ENCODE results near the gene HK2.
"Not testable (repeated sequence)": the region's sequence is repeated elsewhere in the genome, so short reads cannot be mapped to it uniquely, and the experiment has no call there.

The HK2 gene

DNA sequence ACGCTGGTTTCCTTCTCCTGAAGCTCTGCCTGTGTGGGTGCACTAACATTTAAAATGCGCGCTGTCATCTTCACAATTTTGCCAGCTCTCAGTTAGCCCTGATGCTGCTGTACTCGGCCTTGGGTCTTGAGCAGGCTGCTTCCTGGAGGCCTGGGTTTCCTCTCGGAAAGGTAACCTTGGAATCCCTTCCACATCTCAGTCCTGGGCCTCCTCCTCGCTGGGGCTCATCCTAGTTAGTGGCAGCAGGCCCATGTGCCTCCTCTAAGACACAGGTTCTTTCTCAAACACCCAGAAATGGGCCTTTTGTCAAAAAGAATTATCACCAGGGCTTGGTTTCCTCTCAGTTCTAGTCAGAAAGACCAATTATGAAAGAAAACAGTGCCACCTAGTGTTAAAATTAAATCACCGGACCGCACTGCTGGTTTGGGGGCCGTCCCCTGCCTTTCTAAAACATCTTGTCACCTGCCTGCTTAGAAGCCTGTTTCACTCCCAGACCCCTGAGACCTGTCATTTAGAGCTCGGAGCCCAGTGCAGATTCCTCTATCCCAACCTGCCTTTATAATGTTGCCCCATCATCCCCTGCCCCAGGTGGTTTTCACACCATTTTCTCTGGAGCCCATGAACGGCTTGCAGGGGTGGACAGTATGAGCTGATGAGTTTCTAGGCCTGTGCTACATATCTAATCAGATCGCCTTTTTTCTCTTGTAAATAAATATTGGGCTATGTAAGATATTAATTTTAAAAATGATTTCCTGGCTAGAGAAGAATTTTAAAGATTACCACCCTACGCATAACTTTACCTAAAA, 42.4 kb downstream of the HK2 start:
- H3K4me3 ChIP-seq (ENCODE audit: low read depth, low read length), result no peak overlapping the region

DNA sequence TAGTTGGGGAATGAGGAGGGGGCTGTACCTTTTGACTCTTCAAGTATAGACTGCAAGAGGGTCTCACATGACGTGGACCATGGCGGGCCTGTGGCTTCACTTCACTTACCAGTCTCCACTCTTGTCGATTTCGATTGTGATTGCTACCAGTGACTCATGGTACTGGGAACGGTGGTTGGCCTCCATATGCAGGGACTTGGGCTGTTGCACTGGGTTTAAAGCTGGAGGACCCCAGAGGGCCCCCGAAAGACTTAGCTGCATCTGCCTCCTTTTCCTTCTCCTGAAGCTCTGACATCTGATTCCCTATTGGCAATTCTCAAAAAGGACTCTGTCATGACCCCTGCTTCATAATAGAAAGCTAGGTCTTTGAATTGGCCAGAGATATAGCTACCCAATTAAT, 43.4 kb downstream of the HK2 start:
- H3K4me3 ChIP-seq (ENCODE audit: low read depth, low read length), result no peak overlapping the region

DNA sequence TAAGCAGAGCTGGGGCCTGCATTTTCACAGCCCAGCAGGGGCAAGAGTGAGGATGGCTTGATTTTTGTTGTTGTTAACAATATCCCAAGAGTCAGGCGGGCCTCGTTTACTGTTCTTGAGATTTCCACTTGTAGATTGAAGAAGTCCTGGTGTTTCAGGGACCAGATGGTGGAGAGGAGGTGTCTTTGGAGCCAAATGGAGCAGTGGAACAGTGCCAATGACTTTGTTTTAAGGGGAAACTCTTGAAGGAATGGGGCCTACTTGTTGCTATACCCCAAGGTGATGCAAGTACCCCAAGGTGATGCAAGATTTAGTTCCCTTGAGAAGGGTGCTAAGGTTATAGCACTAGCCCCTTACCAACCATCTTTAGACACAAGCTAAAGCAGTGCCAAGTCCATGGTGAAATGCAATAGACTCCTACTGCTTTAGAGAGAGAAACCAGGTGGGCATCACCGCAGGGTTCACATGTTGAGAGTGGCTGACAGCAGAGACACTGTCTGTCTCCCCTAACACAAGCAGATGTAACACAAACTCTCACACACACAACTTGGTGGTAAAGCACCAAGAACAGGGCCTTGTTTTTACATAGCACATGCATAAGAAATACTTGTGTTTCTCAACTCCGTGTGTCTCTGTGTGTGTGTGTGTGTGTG, 44.0 kb downstream of the HK2 start:
- no peak overlapping the region for H3K4me3 ChIP-seq (ENCODE audit: low read depth, low read length)

DNA sequence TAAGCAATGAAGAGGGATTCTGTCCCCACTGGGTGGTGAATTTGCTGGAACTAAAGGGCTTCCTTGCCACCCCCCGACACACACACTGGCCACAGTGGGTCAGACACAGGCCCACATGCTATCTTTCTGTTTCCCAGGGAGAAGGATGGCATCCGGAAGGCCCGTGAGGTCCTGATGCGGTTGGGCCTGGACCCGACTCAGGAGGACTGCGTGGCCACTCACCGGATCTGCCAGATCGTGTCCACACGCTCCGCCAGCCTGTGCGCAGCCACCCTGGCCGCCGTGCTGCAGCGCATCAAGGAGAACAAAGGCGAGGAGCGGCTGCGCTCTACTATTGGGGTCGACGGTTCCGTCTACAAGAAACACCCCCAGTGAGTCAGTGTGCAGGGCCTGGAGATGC, 44.6 kb downstream of the HK2 start:
- no peak overlapping the region for H3K4me3 ChIP-seq (ENCODE audit: low read depth, low read length)

GRCh38 chr2:74880054-74880728, 46.3 kb downstream of the HK2 start:
- no peak overlapping the region for H3K4me3 ChIP-seq (ENCODE audit: low read depth, low read length)

DNA sequence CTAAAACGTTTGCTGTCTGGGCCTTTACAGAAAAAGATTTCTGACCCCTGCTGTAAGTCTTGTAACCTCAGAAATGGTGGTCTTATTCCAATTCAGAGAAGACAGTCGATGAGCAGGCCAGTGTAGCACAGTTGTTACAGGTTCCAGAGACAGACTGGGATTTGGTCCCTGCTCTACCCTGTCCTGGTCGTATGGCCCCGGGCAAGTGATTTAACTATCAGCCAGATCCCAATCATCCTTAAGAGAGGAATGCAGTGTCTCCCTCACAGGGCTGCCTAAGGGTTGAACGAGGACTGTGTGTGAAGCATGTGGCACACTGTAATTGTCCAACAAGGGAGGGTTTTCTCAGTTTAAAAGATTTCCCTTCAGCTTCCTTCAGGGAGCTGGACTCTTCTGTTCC, 47.2 kb downstream of the HK2 start:
- no peak overlapping the region for H3K4me3 ChIP-seq (ENCODE audit: low read depth, low read length)

DNA sequence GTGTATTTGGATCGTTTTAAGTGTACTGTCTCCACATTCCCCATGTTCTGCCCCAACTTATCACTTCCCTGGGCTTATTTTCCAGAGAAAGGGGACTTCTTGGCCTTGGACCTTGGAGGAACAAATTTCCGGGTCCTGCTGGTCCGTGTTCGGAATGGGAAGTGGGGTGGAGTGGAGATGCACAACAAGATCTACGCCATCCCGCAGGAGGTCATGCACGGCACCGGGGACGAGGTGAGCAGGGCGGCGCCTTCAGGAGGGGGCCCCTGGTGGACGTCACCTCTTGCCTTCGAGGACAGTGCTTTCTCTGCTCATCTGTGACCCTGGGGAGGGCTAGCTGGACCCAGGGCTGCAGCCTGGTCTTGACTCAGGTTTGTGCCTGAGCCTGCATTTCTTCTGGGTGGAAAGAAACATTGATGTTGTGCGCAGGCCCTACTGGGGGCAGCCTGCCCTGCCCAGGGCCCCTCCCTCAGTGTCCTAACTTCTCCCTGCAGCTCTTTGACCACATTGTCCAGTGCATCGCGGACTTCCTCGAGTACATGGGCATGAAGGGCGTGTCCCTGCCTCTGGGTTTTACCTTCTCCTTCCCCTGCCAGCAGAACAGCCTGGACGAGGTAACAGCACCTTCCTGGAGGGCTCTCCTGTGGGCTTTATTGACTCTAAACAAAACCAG, 47.8 kb downstream of the HK2 start:
- no peak overlapping the region for H3K4me3 ChIP-seq (ENCODE audit: low read depth, low read length)

DNA sequence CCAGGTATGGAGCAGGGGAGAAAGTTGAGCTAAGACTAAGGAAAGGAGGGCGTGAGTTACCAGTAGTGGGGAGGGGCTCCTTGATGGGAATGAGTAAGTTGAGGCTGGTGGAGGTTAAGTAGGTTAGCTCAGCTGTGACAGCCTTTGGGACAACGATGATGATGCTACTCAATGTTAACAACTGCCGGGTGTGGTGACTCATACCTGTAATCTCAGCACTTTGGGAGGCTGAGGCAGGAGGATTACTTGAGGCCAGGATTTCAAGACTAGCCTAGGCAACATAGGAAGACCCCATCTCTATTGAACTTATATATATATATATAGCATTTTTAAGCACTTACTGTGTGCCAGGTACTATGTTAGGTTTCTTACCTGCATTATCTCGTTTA, 48.4 kb downstream of the HK2 start:
- no peak overlapping the region for H3K4me3 ChIP-seq (ENCODE audit: low read depth, low read length)

DNA sequence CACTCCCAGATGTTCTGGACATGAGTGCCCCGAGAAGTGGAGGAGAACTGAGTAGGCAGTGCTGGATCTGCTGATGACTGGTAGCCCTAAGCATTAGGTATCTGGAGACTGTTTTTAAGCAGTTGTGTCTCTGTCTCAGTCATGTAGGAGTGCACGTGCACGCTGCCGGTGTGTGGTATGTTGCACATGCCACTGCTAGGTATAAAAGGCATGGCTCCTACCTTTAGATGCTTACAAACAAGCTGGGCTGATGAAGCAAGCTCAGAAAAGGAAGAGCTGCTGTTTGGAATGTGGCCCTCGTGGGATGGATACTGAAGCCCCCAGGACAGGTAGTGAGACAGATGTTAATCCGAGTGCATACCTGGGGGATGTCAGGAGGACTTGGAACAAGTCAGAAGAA, 49.1 kb downstream of the HK2 start:
- no peak overlapping the region for H3K4me3 ChIP-seq (ENCODE audit: low read depth, low read length)

GRCh38 chr2:74884118-74884762, 50.3 kb downstream of the HK2 start:
- H3K4me3 ChIP-seq (ENCODE audit: low read depth, low read length), result no peak overlapping the region

DNA sequence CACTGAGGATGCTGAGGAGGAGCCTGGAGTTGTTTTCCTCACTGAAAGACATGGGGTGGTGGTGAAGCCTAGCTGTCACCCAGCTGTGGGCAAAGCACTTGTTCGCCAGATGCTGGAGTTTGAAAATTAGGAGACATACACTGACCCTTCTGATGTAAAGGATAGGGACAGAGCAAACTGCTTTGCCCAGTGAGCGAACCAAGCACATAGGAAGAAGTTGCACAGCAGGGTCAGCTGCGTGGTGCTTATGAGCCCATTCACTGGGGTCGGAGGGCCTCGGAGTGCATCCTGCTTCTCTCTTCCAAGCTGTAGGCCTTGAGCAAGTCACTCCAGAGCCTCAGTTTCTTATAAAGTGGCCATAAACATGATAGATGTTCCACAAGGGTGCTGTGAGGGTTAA, 50.9 kb downstream of the HK2 start:
- H3K4me3 ChIP-seq (ENCODE audit: low read depth, low read length), result no peak overlapping the region

- no peak overlapping the region for H3K4me3 ChIP-seq (ENCODE audit: low read depth, low read length)
Observed at GRCh38 chr2:74886251-74886650, 52.3 kb downstream of the HK2 start.

- no peak overlapping the region for H3K4me3 ChIP-seq (ENCODE audit: low read depth, low read length)
Observed at GRCh38 chr2:74886811-74887210, 52.9 kb downstream of the HK2 start.

DNA sequence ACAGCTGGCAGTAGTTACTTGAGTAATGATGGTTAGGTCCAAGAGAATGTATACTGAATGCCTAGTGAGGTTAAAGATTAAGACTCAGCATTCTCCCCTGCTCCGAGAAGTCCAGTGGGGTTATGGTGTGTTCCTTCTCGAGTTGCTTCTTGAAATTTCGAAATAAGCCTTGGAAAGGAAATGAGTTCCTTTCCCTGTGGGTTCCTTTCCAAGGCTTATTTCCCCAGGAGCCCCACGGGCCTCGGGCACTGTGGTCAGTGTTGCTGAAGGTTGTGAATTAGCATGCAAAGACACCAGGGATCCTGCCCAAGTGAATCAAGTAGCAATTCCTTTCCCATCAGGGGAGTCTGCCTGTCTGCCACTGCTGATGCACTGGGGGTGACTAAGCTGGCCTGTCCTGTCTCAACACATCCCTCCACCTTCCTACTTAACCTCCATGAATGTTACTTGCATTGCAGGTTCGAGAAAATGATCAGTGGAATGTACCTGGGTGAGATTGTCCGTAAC, 53.6 kb downstream of the HK2 start:
- no peak overlapping the region for H3K4me3 ChIP-seq (ENCODE audit: low read depth, low read length)

DNA sequence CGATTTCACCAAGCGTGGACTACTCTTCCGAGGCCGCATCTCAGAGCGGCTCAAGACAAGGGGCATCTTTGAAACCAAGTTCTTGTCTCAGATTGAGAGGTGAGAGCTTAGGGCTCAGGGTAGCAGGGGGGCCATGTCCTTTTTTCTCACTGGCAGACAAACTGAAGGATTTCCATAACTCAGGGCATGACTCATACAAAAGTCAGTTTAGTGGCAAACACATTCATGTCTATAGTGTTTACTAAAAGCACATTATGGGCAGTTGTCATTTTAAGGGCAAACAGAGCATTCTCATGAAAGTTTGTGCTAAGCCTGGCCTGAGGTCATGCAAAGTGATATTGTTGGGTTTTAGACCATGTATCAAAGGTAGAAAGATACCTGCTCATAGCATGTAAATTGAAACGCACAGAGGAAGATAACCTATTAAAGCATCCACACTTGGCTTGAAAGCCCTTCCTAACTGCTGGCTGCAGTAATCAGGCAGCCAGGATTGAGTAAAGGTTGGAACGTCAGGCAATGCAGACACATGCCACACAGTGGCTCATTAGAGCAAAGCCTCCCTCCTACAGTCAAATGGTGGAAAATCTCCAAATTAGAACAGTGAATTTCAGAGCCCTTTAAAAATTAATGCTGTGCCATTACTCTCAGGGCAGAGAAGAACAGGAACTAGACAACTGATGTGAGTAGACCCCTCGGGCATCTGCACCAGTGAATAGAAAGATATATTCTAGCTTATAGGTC, 54.2 kb downstream of the HK2 start:
- no peak overlapping the region for H3K4me3 ChIP-seq (ENCODE audit: low read depth, low read length)

DNA sequence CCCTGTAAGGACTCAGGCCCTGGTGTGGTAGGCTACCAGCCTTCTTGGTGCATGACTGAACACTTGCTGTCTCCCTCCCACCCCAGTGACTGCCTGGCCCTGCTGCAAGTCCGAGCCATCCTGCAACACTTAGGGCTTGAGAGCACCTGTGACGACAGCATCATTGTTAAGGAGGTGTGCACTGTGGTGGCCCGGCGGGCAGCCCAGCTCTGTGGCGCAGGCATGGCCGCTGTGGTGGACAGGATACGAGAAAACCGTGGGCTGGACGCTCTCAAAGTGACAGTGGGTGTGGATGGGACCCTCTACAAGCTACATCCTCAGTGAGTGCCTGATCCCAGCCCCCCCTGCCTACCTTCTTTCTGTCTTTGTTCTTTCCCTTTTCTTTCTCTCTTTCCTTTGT, 55.2 kb downstream of the HK2 start:
- H3K4me3 ChIP-seq (ENCODE audit: low read depth, low read length), result no peak overlapping the region

DNA sequence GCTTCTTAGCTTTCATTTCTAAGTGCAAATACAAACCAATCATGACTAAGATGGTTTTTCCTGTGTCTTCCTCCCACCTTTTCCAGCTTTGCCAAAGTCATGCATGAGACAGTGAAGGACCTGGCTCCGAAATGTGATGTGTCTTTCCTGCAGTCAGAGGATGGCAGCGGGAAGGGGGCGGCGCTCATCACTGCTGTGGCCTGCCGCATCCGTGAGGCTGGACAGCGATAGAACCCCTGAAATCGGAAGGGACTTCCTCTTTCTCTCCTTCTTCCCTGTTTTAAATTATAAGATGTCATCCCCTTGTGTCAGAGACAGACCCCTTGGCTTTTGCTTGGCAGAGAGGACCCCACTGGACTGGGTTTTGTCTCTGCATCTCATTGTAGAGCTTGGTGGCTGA, 56.8 kb downstream of the HK2 start:
- no peak overlapping the region for H3K4me3 ChIP-seq (ENCODE audit: low read depth, low read length)

DNA sequence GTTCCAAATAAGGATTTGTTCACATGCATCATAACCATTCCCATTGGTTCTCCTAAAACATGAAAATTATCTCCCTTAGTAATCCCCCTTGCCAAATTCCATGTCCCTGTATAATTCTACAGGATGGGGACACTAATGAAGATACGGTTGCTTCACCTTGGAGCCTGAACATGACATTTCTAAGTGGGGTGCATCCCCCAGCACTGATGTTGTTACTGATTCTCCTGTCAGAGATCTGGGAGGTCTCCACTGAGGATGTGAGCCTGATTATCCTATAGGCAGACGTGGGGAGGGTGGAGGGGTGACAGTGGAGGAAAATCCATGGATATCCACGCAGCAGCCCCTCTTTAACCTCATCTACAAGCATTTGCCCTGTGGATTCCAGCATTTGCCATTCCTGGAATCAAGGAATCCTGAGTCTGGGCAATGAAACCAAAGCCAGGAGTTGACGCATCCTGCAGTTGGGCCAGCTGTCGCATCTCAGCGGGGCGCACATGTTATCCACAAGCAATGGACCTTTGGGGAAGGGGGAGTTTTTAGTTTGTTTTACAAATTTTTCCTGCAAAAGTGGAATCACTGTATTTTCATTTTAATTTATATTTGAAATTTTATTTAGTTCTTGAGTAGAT, 57.3 kb downstream of the HK2 start:
- no peak overlapping the region for H3K4me3 ChIP-seq (ENCODE audit: low read depth, low read length)

DNA sequence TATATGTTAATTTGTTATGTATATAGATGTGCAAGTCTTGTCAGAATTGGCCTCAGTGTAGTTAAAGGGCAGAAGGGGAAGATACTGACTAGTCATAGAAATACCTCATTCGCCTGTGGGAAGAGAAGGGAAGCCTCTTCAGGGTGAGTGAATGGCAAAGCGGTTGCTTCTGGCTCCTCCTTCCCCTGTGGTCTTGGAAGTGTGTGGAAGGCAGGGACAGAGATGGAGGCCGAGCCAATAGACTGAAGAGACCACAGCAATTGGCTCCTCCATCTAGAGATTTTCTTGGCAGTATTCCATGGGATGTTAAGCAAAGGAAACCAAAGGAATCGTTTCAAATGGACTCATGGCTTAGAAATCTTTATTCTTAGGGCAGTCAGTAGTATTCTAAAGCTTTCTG, 57.9 kb downstream of the HK2 start:
- not testable (repeated sequence) for H3K4me3 ChIP-seq (ENCODE audit: low read depth, low read length)

DNA sequence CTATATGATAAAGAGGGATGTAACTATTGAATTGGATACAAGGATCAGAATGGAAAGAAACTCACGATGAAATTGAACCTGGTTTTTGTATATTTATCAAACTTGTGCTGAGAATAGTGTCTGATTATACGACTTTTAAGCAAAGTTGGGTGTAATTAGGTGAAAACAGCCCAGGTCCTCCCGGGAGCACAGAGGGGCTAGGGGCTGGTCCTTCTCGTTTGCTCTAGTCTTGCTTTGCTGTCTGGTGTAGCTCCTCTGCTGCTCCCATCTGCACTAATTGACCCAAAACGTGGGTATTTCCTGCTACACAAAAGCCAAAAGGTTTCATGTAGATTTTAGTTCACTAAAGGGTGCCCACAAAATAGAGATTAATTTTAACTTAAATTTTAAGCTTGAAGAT, 58.7 kb downstream of the HK2 start:
- H3K4me3 ChIP-seq (ENCODE audit: low read depth, low read length), result no peak overlapping the region

All from iPS-11a (cell line).